ENCODE results near the gene RPE65.

GRCh38 chr1:68456202-68456601 is 6.4 kb upstream of the RPE65 start:
- TF ChIP-seq CTCF (IDR thresholded peaks at IDR 0.05), result no peak
- TF ChIP-seq POLR2A (IDR thresholded peaks at IDR 0.05), result no peak
- TF ChIP-seq EP300 (IDR thresholded peaks at IDR 0.05), result no peak
- no peak for TF ChIP-seq POLR2AphosphoS5 (IDR thresholded peaks at IDR 0.05)

Measured in sigmoid colon (tissue), 4 donors.